ENCODE measurements around the gene MOAP1. TPM values are rescaled to one million over a fixed set of nuclear protein-coding genes. Genes with fewer than 3 reads are reported as not detected.
"Not testable (repeated sequence)": the region's sequence is repeated elsewhere in the genome, so short reads cannot be mapped to it uniquely, and the experiment has no call there.

Gene MOAP1, protein sequence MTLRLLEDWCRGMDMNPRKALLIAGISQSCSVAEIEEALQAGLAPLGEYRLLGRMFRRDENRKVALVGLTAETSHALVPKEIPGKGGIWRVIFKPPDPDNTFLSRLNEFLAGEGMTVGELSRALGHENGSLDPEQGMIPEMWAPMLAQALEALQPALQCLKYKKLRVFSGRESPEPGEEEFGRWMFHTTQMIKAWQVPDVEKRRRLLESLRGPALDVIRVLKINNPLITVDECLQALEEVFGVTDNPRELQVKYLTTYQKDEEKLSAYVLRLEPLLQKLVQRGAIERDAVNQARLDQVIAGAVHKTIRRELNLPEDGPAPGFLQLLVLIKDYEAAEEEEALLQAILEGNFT
- polyA plus RNA-seq (ENCODE audit: insufficient read length in 4 of 4), result 10 to 100 TPM; 30.9 to 49.2 (median 38.9) TPM

DNA sequence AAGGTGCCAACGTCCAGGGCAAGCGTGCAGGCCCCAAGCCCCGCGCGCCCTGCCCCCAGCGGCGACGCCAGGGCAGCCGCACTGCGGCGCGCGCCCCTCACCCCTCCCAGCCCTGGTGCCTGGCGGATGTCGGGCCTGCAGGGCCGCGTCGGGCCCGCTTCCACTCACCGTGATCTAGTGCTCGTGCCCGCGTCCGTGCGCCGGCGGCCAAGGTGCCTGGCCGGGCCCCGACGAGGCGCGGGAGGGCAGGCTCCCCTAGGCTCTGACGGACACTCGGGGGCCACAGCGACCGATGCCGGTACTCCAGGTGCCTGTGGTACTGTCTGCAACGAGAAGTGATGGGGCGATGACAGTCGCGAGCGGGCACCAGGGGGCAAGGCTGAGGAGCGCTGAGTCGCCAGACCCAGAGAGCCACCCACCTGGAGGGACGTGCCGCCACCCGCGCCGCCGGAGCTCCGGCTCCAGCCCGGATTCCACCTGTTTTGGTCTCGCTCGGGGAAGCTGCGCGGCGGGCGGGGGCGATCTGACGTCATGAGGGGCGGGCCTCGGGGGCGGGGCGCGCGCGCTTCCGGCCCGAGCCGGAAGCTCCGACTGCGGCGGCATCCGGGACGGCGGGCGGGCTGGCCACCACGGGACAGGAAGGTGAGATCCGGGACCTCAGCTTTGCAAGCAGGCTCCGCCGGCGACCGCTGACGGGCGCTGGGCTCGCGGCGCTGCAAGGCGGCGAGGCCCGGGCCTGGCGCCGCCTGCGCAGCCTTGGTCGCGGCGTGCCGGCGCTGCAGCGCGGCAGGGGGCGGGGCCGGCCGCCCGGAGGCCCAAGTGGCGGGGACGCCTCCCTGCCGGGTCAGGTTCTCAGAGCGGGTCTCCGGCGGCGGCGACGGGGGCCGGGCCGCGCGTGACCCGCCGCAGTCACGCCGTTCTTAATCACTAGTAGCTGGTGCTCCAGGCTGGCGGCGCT, at the start of gene MOAP1, which contains the start of gene LYSET:
MOAP1 (minus strand) TSS at position 507 of the 958 bp plus-strand sequence. CDS start 655 bp downstream, outside the sequence.
LYSET (plus strand) TSS at position 927 of the 958 bp plus-strand sequence. CDS start 89 bp downstream, outside the sequence.
- peak in 2 of 4 donors; percentile 73 to 75 for DNase-seq (ENCODE audit: low read depth in 4 of 4, low spot score in 3 of 4)

DNA sequence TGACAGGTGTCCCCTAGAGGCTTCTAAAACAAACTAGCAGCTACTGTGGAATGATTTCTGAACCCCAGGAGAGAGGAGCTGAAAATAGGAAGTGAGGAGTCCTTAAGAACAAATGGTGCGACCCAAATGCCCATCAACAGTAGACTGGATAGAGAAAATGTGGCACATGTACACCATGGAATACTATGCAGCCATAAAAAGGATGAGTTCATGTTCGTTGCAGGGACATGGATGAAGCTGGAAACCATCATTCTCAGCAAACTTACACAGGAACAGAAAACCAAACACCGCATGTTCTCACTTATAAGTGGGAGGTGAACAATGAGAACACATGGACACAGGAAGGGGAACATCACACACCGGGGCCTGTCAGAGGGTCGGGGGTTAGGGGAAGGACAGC, 48.4 kb upstream of the MOAP1 start:
- not testable (repeated sequence) for DNase-seq (ENCODE audit: low read depth in 4 of 4, low spot score in 3 of 4)

DNA sequence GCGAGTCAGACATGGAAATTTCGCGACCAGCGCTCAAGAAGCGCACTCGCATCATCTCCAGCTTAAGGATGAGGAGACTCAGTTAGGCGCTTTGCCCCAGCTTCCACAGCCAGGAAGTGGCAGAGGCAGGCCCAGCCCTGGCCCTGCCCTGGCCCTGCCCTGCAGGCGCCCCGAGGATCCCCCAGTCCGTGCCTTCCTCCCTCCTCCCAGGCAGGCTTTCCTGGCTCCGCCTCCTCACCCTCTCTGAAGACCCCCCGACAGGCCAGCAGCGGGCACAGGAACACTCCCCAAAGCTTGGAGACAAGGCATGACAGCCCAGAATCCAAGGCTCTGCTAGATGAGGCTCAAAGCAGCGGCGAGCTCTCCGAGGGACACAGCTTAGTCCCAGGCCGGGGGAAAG, 47.5 kb upstream of the MOAP1 start:
- DNase-seq (ENCODE audit: low read depth in 4 of 4, low spot score in 3 of 4), result no peak

DNA sequence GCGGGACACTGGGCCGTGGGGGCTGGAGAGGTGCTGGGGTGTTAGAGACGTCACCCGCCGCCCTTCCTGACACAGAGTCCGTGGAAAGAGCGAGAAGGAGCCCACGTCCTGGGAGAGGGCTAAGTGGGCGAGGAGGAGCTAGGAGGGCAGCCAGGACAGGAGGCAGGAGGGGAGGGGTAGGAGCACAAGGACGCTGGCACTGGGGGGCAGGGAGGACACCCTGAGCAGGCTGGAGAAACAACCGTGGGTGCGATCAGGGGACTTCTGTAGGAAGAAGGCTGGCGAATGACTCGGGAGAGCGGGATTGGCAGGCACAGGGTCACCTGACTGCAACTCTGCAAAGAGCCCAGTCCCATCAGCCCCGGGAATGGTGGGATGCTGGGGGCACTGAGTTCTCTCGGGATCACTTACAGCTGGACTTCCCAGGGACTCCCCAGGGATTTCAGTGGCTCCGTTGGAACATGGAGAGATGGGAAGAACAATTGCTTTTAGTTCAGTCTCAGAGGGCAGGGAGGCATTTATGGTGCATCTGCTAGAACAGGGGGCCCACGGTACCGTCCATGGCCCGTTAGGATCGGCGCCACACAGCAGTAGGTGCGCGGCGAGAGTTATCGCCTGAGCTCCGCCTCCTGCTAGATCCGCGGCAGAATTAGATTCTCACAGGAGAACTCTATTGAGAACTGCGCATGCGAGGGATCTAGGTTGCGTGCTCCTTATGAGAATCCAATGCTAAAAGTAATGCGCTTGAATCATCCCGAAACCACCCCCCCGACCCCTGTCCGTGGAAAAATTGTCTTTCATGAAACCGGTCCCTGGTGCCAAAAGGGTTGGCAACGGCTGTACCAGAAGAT, 46.7 kb upstream of the MOAP1 start:
- peak in 3 of 4 donors; percentile 4 to 25 (median 14) for DNase-seq (ENCODE audit: low read depth in 4 of 4, low spot score in 3 of 4)

DNA sequence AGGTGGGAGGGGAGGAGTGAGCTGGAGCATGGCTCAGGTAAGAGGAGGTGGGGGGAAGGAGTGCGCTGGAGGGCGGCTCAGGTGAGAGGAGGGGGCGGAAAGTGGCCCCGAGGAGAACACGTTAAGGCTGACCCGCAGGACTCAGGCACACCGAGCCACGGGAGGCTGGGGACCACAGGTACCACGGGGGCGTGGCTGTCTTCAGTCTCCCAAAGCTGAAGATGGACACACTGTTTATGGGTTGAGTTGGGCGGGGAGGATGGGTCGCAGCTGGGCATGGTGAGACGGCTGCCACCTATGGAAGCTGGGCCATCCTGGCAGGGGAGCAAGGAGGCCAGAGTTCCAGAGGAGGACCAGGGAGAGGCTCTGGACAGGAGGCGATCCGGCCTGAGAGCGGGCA, 45.8 kb upstream of the MOAP1 start:
- no peak for DNase-seq (ENCODE audit: low read depth in 4 of 4, low spot score in 3 of 4)

DNA sequence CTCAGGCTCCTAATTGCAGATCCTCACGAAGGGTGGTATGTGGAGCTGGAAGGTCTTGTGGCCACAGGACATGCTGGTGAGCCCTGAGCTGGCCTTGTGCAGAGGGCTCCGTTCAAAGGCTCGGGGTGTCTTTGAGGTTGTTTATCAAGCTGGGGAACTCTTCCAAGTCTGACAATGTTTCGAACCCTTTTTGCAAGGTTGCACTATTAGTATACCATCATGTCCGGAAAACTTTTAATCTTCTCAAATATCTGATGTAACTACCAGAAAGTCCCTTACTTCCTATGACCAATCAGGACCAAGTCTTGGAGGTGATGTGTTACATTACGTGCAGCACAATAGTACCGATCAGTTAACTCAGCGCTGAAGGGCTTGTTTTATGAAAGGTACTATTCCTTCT, 43.9 kb upstream of the MOAP1 start:
- no peak for DNase-seq (ENCODE audit: low read depth in 4 of 4, low spot score in 3 of 4)

DNA sequence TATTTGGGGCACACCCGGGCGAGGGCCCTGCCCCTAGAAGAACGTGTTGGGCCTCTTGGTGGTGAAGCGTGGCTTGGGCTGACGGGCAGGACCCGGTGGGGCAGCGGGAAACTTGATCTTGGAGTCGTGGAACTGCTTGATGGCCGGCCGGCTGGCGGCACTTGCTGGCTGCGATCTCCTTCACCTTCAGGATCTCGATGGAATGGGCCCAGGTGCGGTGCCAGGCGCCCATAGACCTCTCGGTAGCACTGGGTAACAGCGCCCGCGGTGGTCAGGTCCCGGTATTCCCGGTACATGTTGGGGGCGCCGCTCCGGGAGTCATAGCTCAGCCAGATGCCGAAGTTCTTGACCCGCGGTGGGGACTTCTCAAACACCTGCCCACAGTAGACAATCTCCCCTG, 38.9 kb upstream of the MOAP1 start:
- no peak for DNase-seq (ENCODE audit: low read depth in 4 of 4, low spot score in 3 of 4)

DNA sequence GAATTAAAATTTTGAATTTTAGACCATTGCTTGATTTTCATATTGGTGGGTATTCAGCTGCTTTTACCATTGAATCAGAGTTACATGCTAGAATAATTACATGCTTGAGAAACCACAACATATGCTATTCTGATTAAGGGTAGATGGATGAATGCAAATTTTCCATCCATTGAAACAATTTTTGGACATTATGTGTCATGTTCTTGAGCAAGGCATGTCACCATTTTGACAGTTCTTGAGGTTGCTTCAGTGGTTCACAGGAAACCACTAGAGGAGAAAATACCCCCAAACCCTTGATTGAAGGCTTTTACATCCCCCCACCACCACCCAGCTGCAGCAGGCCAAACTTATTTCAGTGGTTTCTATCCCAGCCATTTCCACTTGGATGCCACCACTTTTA, 35.8 kb upstream of the MOAP1 start:
- DNase-seq (ENCODE audit: low read depth in 4 of 4, low spot score in 3 of 4), result no peak

DNA sequence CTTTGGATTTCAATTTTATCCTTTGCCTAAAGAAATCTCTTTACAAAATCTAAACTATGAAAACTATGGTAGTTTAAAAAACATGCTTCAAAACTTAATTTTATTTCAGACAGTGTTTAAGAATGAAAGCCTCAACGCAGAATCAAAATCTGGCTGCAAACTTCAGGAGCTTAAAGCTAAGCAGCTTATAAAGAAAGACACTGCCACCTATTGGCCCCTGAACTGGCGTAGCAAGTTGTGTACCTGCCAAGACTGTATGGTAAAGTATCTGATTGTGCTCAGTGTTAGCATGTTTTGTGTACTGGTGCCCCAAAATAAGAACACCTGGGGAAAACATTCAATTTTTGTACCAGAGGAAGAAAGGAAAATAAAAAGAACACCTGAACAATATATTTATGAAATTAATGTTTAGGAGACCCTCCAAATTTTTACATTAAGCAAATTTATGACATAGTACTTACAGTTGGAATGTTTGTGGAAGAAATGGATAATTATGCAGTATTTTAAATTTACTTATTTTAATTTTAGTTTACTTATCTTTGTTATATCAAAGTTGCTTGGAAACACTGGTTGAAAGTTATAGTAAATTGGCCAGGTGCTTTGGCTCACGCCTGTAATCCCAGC, 34.5 kb upstream of the MOAP1 start:
- peak in 3 of 4 donors; percentile 12 to 37 (median 22) for DNase-seq (ENCODE audit: low read depth in 4 of 4, low spot score in 3 of 4)

DNA sequence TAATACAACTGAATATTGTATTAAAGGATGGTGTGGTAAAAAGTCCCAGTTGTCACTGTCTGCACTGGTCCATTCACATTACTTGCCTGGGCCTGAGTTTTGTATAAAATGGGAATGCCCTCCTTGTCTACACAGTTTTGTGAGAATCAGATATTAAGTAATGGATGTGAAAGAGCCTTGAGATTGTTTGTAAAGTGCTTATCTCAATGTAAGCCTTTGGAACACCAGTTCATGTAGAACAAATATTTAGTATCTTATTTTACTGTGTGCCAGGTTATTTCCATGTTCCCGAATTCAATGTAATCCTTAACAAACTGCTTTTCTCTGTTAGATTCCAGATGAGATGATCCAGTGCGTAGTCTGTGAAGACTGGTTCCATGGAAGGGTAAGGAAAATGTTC, 29.9 kb upstream of the MOAP1 start:
- DNase-seq (ENCODE audit: low read depth in 4 of 4, low spot score in 3 of 4), result no peak

DNA sequence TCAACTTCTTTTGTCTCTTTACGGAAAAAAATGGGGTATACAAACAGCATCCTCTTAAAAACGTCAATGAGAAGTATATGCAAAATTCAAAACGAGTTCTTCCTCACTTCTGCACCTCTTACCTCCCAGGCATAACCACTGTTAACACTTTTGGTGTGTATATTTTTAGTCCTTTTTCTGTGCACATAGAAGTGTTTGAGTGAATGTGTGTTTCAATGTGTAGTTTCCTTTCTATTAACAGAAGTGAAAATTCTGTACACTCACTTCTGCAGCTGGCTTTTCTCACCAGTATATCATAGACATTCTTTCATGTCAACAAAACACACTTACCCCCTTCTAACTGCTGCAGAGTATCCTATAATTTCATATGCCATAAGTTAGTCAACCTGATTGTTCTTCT, 27.7 kb upstream of the MOAP1 start:
- DNase-seq (ENCODE audit: low read depth in 4 of 4, low spot score in 3 of 4), result no peak

DNA sequence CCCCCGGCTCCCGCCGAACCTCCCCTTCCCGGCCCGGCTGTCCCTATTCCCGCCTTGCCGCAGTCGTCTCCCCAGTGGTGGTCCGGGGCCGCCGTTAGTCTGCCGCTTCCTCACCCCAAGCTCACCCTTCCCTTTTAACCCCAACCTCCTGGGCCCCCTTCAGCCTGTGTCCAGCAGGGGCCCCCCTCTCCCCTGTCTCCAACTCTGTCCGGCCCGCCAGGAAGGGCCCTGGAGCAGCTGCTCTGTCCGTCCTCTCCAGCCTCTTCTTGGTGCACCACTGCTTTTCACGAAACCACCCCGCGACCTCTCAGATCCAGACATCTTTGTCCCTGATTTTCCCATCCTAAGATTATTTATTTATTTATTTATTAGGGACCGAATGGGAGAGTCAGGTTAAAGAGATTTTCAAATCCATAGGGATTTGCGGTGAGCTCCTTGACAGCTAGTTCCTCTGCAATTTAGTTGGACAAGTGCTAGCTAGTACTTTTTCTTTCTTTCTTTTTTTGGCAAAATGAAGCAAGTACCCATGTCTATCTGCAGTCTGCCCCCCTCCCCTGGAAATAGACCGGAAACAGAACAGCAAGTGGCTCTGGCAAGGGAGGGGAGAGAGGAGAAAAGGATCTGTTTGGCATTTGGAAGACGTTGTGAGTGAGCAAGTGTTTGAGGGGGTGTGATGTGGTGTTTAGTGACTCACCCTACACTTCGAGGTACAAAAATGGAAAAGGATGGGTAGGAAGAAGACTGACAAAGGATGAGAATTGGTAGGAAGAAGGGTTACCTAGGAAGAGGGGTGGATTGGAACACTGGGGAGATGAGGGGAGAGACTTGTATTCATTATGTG, 23.0 kb upstream of the MOAP1 start:
- peak in 3 of 4 donors; percentile 19 to 36 (median 30) for DNase-seq (ENCODE audit: low read depth in 4 of 4, low spot score in 3 of 4)

DNA sequence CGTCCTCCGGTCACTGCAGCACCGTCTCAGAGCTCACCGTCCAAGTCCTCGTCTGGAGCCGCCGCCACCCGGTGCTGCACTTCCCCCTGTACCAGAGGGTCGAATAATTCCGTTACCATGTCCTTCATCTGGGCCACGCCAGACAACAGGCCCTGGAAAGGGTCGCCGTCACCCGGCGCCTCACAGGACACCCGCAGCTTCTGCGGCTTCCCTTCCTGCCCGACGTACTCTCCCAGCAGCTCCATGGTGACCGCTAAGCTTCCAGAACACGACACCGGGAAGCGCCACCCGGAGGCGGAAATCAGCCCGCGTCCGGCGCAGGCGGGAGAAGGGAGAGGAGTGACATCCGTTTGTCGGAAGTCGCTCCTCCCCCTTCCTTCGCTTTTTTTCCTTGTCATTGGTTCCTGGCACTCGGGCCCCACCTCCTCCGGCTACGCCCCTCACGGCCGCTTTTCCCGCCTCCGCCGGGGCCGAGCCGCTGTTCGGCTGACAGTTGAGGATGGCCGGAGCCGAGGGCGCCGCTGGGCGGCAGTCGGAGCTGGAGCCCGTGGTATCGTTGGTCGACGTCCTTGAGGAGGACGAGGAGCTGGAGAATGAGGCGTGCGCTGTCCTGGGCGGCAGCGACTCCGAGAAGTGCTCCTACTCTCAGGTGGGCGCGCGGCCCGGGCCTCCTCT, 22.2 kb upstream of the MOAP1 start, which contains the start of the genes GON7 and UBR7:
GON7 (minus strand) TSS at position 273 of the 675 bp plus-strand sequence; CDS start at position 245, 28 bp downstream.
UBR7 (plus strand) TSS at position 464 of the 675 bp plus-strand sequence; CDS start at position 500, 36 bp downstream.
- peak; percentile 91 to 96 (median 94) for DNase-seq (ENCODE audit: low read depth in 4 of 4, low spot score in 3 of 4)

DNA sequence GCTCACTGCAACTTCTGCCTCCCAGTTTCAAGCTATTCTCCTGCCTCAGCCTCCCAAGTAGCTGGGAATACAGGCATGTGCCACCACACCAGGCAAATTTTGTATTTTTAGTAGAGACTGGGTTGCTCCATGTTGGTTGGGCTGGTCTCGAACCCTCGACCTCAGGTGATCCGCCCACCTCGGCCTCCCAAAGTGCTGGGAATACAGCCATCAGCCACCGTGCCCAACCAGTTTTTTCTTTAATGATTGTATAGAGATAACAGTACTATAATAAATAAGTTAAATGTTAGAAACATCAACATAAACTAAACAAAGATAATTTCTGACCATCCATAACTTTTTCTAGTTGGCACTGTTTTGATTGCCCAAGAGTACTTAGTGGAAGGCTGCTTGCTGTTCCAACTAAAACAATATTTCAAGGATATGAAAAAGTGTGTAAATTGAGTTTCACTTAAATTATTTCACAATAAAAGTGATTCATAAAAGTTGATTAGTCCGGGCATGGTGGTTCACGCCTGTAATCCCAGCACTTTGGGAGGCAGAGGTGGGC, 16.5 kb upstream of the MOAP1 start:
- no peak for DNase-seq (ENCODE audit: low read depth in 4 of 4, low spot score in 3 of 4)

DNA sequence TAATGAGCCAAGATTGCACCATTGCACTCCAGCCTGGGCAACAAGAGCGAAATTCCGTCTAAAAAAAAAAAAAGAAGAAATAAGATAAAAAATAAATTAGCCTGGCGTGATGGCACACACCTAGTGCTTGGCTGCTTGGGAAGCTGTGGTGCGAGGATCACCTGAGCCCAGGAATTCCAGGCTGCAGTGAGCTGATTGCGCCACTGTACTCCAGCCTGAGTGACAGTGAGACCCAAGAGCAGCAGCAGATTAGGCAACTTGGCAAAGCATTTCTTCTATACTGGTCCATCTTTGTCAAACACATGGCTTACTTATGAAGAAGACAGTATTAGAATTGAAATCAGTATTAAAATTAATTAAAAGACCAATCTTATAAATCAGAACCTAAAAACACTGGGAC, 15.9 kb upstream of the MOAP1 start:
- DNase-seq (ENCODE audit: low read depth in 4 of 4, low spot score in 3 of 4), result no peak

DNA sequence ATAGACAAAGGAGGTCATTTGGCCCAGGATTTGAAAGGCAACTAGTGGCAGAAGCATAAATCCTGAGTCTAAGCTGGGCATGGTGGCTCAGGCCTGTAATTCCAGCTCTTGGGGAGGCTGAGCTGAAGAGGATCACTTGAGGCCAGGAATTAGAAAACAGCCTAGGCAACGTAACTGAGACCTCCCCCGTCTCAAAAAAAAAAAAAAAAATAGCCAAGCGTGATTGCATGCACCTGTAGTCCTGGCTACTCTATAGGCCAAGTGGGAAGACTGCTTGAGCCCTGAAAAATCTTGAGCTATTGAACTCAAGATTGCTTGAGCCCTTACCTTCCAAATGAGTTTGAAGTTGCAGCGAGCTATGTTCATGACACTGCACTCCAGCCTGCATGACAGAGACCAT, 14.3 kb upstream of the MOAP1 start:
- DNase-seq (ENCODE audit: low read depth in 4 of 4, low spot score in 3 of 4), result no peak

DNA sequence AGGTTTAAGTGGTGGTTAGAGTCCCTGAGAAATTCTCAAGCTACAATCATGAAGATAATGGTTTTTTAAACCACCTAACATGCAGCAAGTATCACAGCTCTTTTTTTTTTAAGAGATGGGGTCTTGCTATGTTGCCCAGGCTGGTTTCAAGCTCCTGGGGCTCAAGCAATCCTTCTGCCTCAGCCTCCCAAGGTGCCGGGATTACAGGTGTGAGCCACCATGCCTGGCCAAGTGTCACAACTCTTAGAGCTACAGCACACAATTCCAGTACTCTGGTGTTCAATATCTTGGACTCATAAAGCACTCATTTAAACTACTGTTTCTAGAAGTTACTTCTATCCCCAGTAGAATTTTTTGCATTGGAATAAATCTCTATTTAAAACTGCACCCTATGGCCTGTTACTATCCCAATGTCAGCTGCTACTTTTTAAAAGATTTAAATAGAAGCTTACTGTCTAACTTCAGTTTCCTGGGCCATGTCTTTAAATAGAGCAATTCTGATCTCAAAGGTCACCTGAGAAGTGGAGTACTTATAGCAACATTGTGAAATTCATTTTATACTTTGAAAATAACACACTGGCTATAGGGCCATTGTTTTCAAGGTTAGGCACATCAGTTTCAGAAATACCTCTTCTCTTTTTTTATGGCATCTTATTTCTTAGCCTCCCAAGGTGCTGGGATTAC, 10.8 kb upstream of the MOAP1 start:
- DNase-seq (ENCODE audit: low read depth in 4 of 4, low spot score in 3 of 4), result no peak

All from left renal pelvis (tissue), 4 donors.